ENCODE measurements around the gene ADH7. TPM values are rescaled to one million over a fixed set of nuclear protein-coding genes. Genes with fewer than 3 reads are reported as not detected.
A peak's percentile ranks its signal among the peaks of the same experiment; 100 is the strongest.

Gene ADH7
- total and polyA plus RNA-seq, 11 donors: not detected

GRCh38 chr4:99399017-99399416, 36.1 kb downstream of the ADH7 start:
- Histone ChIP-seq H3K36me3 (no peaks in the 10 kb centered on the region), H3K27ac (no peak overlapping the region), H3K4me1 (peaks cover 0 to 10% (median 0%) of the 10 kb centered on the region in 12 donors), H3K27me3 (no peaks in the 10 kb centered on the region), H3K9me3 (peaks cover 0 to 10% (median 0%) of the 10 kb centered on the region in 12 donors), H3K4me3 (no peak overlapping the region)
- WGBS, 4 donors: 53 to 56% (median 54%) methylated on average over 1 of the region's 1 CpG
- no peak for DNase-seq
- intact Hi-C loops (cut with DNase I): no loop called here
- no peak for ATAC-seq
- TF ChIP-seq POLR2A (IDR thresholded peaks at IDR 0.05): no peak
- TF ChIP-seq, protein P1, sequence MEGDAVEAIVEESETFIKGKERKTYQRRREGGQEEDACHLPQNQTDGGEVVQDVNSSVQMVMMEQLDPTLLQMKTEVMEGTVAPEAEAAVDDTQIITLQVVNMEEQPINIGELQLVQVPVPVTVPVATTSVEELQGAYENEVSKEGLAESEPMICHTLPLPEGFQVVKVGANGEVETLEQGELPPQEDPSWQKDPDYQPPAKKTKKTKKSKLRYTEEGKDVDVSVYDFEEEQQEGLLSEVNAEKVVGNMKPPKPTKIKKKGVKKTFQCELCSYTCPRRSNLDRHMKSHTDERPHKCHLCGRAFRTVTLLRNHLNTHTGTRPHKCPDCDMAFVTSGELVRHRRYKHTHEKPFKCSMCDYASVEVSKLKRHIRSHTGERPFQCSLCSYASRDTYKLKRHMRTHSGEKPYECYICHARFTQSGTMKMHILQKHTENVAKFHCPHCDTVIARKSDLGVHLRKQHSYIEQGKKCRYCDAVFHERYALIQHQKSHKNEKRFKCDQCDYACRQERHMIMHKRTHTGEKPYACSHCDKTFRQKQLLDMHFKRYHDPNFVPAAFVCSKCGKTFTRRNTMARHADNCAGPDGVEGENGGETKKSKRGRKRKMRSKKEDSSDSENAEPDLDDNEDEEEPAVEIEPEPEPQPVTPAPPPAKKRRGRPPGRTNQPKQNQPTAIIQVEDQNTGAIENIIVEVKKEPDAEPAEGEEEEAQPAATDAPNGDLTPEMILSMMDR (IDR thresholded peaks at IDR 0.05): no peak

DNA sequence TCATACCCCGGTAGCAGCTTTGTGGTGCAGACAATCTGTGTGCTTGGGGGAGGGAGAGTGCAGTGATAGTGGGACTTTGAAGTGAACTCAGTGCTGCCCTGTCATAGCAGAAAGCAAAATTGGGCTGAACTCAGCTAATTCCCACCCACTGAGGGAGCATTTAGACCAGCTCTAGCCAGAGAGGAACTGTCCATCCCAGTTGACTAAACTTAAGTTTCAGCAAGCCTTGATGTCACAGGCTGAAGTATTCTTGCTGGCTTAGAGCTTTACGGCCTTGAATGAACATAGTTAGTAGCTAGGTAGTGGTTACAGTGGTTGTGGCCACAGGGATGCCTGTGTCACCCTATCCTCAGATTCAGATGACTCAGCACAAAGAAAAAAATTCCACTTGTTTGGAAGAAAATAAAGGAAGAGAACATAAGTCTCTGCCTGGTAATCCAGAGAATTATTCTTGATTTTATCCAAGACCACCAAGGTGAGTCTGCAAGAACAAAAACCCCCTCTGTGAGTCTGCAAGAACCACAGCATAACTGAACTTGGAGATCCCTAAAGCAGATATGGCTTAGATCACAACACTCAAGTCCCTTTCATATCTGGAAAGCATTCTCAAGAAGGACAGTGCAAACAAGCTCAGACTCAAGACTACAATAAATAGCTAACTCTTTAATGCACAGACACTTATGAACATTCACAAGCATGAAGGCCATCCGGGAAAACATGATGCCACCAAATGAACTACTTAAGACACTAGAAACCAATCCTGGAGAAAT, 39.4 kb downstream of the ADH7 start:
- Histone ChIP-seq H3K4me3 (no peak overlapping the region), H3K27me3 (no peaks in the 10 kb centered on the region), H3K36me3 (no peaks in the 10 kb centered on the region), H3K27ac (peak overlapping the region in 8 of 12 donors; percentile 21 to 78 (median 66)), H3K4me1 (peaks cover 0 to 6% (median 0%) of the 10 kb centered on the region in 12 donors), H3K9me3 (peaks cover 0 to 24% (median 3%) of the 10 kb centered on the region in 12 donors)
- ATAC-seq (no peak), DNase-seq (no peak)
- intact Hi-C loops (cut with DNase I): no loop called here
- TF ChIP-seq, protein P1 (IDR thresholded peaks at IDR 0.05): no peak
- TF ChIP-seq POLR2A (IDR thresholded peaks at IDR 0.05): no peak
- 58 to 88% (median 72%) methylated on average over 3 of the region's 3 CpGs for WGBS, 4 donors

DNA sequence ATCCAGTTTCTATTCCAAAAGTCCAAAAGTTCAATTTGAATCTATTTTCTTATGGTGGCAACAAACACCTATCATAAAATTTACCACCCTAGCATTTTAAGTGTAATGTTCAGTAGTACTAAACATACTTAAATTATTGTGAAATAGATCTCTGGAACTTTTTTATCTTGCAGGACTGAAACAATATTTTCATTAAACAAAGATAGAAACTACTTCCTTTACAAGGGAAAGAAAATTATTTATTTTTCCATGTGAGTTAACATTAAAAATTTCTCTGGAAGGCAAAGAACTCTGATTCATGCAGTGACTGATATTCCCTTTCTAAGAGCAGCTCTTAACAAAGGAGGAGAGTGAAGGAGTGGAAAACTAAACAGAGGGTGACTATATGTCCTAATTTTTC, 40.2 kb downstream of the ADH7 start:
- DNase-seq (no peak), ATAC-seq (peak in 3 of 4 donors; percentile 42 to 70 (median 44))
- no peak overlapping the region for H3K4me3 ChIP-seq
- H3K9me3 ChIP-seq: peaks cover 0 to 32% (median 3%) of the 10 kb centered on the region in 12 donors
- H3K4me1 ChIP-seq: peaks cover 0 to 6% (median 0%) of the 10 kb centered on the region in 12 donors
- intact Hi-C loops (cut with DNase I): no loop called here
- no peak for TF ChIP-seq POLR2A (IDR thresholded peaks at IDR 0.05)
- TF ChIP-seq, protein P1 (IDR thresholded peaks at IDR 0.05): no peak
- no peaks in the 10 kb centered on the region for H3K36me3 ChIP-seq
- no peaks in the 10 kb centered on the region for H3K27me3 ChIP-seq
- H3K27ac ChIP-seq: peak overlapping the region in 8 of 12 donors; percentile 21 to 78 (median 66)

- intact Hi-C loops (cut with DNase I): no loop called here
- H3K27ac ChIP-seq: peak overlapping the region in 6 of 12 donors; percentile 8 to 74 (median 54)
Observed at GRCh38 chr4:99390055-99390454, 45.1 kb downstream of the ADH7 start.

More at GRCh38 chr4:99390055-99390454, 45.1 kb downstream of the ADH7 start:
- Histone ChIP-seq H3K4me1 (peaks cover 0 to 2% (median 0%) of the 10 kb centered on the region in 12 donors), H3K4me3 (no peak overlapping the region), H3K9me3 (peaks cover 0 to 40% (median 6%) of the 10 kb centered on the region in 12 donors), H3K27me3 (no peaks in the 10 kb centered on the region), H3K36me3 (no peaks in the 10 kb centered on the region)
- DNase-seq: no peak
- ATAC-seq: peak in 2 of 4 donors; percentile 41 to 68
- TF ChIP-seq, protein P1 (IDR thresholded peaks at IDR 0.05): no peak
- no peak for TF ChIP-seq POLR2A (IDR thresholded peaks at IDR 0.05)
- 79 to 87% (median 82%) methylated on average over 1 of the region's 1 CpG for WGBS, 4 donors

Measured in heart left ventricle (tissue), 16 donors.